AG04450 (cell line): ENCODE results near the gene FAM20C. TPM values are rescaled to one million over a fixed set of nuclear protein-coding genes. Genes with fewer than 3 reads are reported as not detected.
"Not testable (repeated sequence)": the region's sequence is repeated elsewhere in the genome, so short reads cannot be mapped to it uniquely, and the experiment has no call there.

Source experiments
- CTCF ChIA-PET: fragments of 300-600, 350-600 bp; formaldehyde crosslinking; extraction: SDS; loops from one replicate; lab custom pipeline; 2022; ENCODE audit warnings: antibody characterized with exemption, inconsistent platforms; lab: Charles Lee
- POLR2A ChIA-PET: fragments of 350-600 bp; formaldehyde crosslinking; extraction: SDS; loops from one replicate; lab custom pipeline; 2021; ENCODE audit warnings: antibody characterized with exemption, inconsistent platforms; lab: Yijun Ruan, JAX
- DNase-seq: peaks from one replicate; pipeline ENCODE4 v3.0.0-alpha.2; 2011; ENCODE audit warnings: low read depth, low spot score
- H3K27ac ChIP-seq: one replicate; pipeline ENCODE4 v1.5.1; 2012; ENCODE audit warnings: low read depth, low read length, control low read depth
- H3K27me3 ChIP-seq: one replicate; pipeline ENCODE4 v1.6.0; 2012; ENCODE audit warnings: low read length; ENCODE audit not compliant: control insufficient read depth, insufficient read depth
- H3K4me3 ChIP-seq: 2 replicates; pipeline ENCODE4 v1.5.1; 2011; ENCODE audit warnings: mild to moderate bottlenecking, low read depth, low read length, control low read depth
- H3K9me3 ChIP-seq: 2 replicates; pipeline ENCODE4 v1.5.1; 2012; ENCODE audit warnings: low read length; ENCODE audit not compliant: control insufficient read depth, insufficient read depth
- polyA plus RNA-seq: library from polyadenylated mRNA; depleted of rRNA; stranded (reverse); fragments of >200 nt; gene quantifications from 2 replicates; pipeline ENCODE4 v1.2.3, GENCODE V29; 2011
- TF ChIP-seq, protein P1 (sequence below): IDR thresholded peaks from 2 replicates; pipeline ENCODE4 v1.5.1; 2011; ENCODE audit warnings: low read depth, low read length, control low read depth, inconsistent platforms

FAM20C gene
- polyA plus RNA-seq, 1 experiment: 34.5 TPM

- H3K9me3 ChIP-seq: peaks cover 96% of the 10 kb centered on the region
- H3K27me3 ChIP-seq, DNase-seq, POLR2A ChIA-PET, H3K27ac ChIP-seq, H3K4me3 ChIP-seq: not testable (repeated sequence)
- CTCF ChIA-PET: interaction anchor here (0.6 to 0.9 kb wide), 2 partner anchors 9 to 507 kb away, joined by 3 to 5 read pairs; no protein-coding TSS in a partner anchor
- TF ChIP-seq, protein P1, sequence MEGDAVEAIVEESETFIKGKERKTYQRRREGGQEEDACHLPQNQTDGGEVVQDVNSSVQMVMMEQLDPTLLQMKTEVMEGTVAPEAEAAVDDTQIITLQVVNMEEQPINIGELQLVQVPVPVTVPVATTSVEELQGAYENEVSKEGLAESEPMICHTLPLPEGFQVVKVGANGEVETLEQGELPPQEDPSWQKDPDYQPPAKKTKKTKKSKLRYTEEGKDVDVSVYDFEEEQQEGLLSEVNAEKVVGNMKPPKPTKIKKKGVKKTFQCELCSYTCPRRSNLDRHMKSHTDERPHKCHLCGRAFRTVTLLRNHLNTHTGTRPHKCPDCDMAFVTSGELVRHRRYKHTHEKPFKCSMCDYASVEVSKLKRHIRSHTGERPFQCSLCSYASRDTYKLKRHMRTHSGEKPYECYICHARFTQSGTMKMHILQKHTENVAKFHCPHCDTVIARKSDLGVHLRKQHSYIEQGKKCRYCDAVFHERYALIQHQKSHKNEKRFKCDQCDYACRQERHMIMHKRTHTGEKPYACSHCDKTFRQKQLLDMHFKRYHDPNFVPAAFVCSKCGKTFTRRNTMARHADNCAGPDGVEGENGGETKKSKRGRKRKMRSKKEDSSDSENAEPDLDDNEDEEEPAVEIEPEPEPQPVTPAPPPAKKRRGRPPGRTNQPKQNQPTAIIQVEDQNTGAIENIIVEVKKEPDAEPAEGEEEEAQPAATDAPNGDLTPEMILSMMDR: peak; percentile 18; the same call in 1 of the 2 replicates
Measured at GRCh38 chr7:262631-263311, 70.4 kb downstream of the FAM20C start.

DNA sequence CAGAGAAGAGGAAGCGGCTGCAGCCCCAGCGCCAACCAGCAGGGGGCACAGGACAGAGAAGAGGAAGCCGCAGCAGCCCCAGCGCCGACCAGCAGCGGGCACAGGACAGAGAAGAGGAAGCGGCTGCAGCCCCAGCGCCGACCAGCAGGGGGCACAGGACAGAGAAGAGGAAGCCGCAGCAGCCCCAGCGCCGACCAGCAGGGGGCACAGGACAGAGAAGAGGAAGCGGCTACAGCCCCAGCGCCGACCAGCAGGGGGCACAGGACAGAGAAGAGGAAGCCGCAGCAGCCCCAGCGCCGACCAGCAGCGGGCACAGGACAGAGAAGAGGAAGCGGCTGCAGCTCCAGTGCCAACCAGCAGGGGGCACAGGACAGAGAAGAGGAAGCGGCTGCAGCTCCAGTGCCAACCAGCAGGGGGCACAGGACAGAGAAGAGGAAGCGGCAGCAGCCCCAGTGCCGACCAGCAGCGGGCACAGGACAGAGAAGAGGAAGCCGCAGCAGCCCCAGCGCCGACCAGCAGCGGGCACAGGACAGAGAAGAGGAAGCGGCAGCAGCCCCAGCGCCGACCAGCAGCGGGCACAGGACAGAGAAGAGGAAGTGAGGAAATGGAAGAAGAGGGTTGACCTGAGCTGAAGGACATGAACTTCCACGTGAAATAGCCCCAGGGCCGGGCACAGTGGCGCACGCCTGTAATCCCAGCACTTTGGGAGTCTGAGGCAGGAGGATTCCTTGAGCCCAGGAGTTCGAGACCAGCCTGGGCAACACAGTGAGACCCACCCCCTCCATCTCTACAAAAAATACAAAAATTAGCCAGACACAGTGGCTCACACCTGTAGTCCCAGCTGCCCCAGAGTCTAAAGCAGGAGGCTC is 71.3 kb downstream of the FAM20C start:
- DNase-seq, POLR2A ChIA-PET, H3K27me3 ChIP-seq, H3K4me3 ChIP-seq, H3K27ac ChIP-seq: not testable (repeated sequence)
- TF ChIP-seq, protein P1: peak; percentile 28
- CTCF ChIA-PET: interaction anchor here (0.6 kb wide), 2 partner anchors 146 to 198 kb away, joined by 3 to 4 read pairs; no protein-coding TSS in a partner anchor
- H3K9me3 ChIP-seq: peaks cover 89% of the 10 kb centered on the region

GRCh38 chr7:264541-265191 is 72.3 kb downstream of the FAM20C start:
- no peak overlapping the region for H3K27ac ChIP-seq
- DNase-seq: no peak
- ChIA-PET POLR2A (no interaction called here), CTCF (interaction anchor here (0.6 kb wide), 2 partner anchors 146 to 199 kb away, joined by 3 to 4 read pairs; no protein-coding TSS in a partner anchor)
- H3K9me3 ChIP-seq: peaks cover 89% of the 10 kb centered on the region
- H3K27me3 ChIP-seq: no peaks in the 10 kb centered on the region
- no peak overlapping the region for H3K4me3 ChIP-seq
- TF ChIP-seq, protein P1: no peak

DNA sequence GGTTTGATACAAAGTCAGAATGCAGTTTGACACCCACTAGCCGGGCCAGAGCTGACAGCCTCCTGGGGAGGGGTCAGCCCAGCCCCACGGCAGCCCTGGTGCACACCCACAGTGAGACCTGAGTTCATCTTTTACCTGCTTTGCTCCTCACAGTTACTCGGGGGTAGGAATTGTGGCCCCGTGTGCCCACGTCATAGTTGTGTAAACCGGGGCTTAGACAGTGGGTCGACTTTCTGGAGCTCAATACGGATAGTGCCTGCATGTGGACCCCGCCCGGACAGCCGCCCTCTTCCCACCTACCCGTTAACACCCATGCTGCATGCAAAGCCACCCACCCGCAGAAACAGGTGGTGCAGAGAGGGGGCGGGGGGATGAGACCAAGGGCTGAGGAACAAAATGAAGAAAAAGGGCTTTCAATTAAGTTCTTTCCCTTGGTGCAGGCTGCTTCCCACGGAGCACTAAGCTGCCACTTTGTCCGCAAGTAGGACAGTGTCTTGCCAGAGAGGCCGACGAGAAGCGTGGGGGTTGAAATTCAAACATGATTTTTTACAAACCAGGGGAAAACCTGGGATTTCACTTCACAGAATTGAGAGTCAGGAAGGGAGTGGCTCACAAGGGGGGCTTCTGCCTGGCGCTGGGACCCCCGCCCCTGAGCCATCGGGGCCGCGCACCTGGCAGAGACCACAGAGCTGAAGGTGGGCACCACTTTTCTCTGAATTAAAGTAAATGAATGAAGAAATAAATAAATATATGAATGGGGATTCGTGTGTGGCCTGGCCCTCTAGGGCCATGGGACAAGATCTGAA is 73.0 kb downstream of the FAM20C start:
- CTCF ChIA-PET: no interaction called here
- Histone ChIP-seq H3K27ac (no peak overlapping the region), H3K9me3 (peaks cover 84% of the 10 kb centered on the region), H3K27me3 (no peaks in the 10 kb centered on the region), H3K4me3 (no peak overlapping the region)
- POLR2A ChIA-PET: no interaction called here
- no peak for DNase-seq
- TF ChIP-seq, protein P1: no peak
